Caki2 (cell line): ENCODE results near the gene LHFPL2. TPM values are rescaled to one million over a fixed set of nuclear protein-coding genes. Genes with fewer than 3 reads are reported as not detected.
A peak's percentile ranks its signal among the peaks of the same experiment; 100 is the strongest.

Source experiments
- DNase-seq: peaks from one replicate; pipeline ENCODE4 v3.0.0-alpha.2; 2015; ENCODE audit warnings: low read depth
- in situ Hi-C: cut with HindIII; loops from 2 replicates; pipeline ENCODE4 v1.10.0; 2016; ENCODE audit warnings: low sequenced_read_pairs, low pct_unique_long_range_greater_than_20kb, mixed read lengths
- total RNA-seq: library from RNA; depleted of rRNA; stranded (reverse); fragments of >200 nt; shearing (Covaris generic); gene quantifications from 2 replicates; pipeline ENCODE4 v1.2.3, GENCODE V29; 2014; ENCODE audit warnings: low replicate concordance

Gene LHFPL2
- total RNA-seq, 1 experiment from 2014 or later: 62.5 TPM

DNA sequence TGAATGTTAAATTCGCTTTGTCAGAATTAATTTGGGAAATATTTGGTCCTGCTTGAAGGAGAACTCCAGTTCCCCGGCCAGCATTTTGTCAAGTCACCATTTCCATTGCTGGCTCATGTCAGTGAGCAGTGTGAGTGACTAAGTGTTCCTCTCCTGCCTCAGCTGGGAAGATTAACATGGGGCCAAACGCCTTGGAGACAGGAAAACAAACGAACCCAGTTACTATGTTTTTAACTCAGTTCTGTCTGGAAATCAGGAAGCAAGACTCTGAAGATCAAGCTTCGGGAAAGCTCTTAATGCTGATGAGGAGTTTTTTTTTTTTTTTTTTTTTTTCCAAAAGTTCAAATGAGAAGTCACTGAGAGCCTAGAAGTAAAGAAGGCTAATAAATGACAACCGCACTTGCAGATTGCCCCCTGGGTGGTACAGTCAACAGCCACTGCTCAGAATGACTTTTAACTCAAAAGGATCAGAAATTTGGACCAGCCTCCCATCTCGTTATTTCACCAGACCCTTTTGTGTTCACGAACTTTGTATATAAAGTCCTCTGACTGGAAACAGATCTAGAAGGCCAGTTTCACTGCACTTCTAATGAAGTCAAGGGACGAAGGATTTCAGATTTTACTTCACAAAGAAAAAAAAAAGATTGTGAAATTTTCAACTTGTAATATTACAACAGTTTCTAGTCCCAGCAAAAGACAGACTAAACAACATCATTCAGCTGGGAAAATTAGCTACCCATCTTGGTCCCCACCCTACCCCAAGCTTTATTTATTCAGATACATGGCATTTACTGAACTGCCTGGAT lies 121.3 kb downstream of the LHFPL2 start:
- in situ Hi-C loops: no loop called here
- peak; percentile 91 for DNase-seq

DNA sequence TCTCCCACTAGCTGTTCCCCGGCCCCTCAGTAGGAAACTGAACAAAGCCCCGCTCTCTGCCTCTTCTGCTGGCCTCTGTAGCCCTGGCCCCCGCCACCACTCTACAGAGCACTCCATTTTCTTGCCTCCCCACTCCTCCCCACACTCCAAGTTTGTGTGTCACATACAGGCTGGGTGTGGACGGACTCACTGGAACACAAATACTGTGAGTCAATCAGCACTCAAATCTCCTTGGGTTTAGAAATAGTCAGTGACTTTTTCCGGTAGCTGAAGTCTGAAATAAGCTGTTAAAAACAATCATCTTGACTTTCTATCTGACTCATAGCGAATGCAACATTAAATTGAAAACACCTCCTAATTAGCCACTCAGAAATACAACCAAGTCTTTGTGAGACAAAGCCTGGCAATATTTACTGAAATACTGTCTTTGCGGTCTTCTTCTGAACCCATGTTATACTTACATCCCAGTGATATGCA lies 122.5 kb downstream of the LHFPL2 start:
- DNase-seq: no peak
- in situ Hi-C loops: no loop called here

DNA sequence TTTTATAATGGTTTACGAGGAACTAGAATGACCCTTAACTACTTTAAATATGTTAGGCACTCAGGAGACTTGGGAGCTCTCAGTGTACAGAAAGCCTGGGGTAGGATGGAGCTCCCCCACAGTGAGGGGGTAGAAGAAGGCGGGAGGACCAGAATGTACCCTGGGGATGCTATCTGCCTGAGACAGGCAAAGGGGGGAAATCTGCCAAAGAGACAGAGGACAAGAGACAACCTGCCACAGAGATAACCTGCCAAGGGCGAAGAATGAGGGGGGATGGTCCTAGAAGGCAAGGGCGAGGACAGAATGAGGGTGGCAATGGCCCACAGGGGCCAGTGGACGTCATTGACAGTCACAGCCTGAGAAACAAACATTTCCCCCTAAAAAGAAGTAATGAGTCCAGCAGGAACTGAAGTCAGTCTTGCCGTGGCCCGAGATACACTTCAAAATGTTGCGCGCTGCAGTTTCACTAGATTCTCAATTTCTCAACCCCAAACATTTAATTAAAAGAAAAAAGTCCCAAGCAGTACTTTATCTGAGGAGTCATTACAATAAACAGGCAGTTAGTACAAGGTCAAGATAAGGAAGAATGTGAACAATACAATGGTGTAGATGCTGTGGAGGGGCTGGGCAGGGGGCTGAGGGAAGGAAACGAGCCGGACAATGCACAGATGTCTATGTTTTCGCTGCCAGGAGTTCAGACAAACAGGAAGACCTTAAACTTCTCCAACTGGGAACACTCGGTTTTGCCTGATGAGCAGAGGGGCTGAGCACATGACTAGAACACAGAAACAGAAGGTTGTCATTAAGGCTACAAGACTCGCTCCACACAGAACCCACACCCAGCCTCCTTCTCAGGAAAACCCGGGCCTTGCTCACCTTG lies 125.0 kb downstream of the LHFPL2 start:
- DNase-seq: no peak
- in situ Hi-C loops: no loop called here

DNA sequence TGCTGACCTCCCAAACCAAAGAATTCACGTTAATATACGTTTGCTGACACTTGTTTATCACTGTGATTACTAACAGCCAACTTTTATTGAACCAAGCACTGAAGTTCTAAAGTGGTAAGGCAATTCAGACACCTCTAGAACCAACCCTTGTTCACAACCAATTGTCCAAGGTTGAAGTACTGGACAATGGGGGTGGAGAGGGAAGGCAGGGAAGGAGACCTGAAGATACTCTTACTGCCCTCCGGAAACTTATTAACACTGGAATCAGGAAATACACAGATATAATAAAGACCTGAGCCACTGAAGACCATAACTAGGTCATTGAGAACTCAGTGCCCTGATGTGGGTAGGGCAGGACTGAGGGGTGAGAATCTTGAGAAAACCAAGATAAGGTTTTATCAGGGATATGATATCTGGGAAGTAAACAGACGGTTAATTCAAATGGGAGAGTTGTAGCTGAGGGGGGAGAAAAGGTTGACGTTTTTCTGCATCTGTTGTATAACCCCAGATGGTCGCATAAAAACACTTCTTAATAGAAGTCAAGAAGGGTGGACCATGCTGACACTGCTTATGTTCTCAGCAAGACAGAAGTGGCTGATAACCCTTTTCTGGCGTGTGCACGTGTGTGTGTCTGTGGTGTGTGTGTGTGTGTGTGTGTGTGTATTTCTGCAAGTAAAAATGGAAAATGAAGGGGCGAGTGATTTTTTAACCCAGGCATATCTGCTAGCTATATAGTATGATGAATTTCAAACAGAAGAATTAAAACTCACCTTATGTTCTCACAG lies 125.9 kb downstream of the LHFPL2 start:
- in situ Hi-C loops: no loop called here

DNA sequence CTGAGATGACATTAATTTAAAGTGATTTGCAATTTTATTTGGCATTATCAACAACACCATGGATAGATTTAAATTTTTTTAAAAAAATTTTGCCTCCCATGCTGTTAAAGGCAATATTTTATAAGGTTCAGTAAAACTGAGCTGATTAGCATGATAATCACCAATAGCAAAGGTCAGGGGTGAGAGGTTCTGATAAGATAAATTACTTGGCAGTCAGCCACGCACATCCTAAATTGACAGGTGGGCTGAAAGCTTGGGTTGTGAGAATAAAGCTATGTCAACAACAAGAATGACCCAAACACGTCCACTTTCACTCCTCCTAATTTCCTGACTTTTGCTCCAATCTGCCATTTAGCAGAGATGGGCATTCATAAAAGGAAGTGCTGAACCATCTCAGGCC lies 127.1 kb downstream of the LHFPL2 start:
- DNase-seq: no peak
- in situ Hi-C loops: no loop called here

More for the DNA sequence above, 125.9 kb downstream of the LHFPL2 start:
- no peak for DNase-seq

DNA sequence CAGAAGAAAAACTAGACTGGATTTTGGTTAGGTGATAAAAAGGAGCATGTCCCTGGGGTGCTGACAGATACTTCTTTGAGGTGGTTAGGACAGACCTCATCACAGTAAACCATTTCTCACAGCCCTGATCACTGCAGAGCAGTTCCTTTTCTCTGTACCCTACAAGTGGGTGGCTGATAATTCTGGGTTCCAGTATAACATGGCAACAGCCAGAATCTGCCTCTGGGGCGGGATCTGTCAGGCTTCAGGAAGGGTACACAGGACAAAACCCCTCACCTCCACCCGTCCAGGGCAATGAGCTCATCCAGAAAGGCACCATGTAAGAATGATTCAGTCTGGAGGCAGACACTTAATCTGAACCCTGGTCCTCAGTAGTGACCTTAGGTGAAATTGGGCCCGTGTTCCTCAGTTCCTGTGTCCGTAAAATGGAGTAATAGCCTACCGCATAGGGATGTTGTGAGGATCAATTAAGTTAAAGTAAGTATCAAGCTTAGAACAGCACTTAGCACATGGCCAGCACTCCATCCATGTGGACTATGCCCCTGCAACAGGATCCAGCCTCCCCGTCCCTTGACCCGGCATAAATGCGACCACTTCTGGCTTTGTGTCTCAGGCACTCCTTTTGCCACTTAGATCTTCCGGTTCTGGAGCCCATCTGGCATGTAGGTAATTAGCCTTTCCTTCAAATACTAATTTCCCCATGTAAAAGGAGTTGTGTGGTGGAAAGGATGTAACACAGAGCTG lies 129.2 kb downstream of the LHFPL2 start:
- DNase-seq: no peak
- in situ Hi-C loops: no loop called here

DNA sequence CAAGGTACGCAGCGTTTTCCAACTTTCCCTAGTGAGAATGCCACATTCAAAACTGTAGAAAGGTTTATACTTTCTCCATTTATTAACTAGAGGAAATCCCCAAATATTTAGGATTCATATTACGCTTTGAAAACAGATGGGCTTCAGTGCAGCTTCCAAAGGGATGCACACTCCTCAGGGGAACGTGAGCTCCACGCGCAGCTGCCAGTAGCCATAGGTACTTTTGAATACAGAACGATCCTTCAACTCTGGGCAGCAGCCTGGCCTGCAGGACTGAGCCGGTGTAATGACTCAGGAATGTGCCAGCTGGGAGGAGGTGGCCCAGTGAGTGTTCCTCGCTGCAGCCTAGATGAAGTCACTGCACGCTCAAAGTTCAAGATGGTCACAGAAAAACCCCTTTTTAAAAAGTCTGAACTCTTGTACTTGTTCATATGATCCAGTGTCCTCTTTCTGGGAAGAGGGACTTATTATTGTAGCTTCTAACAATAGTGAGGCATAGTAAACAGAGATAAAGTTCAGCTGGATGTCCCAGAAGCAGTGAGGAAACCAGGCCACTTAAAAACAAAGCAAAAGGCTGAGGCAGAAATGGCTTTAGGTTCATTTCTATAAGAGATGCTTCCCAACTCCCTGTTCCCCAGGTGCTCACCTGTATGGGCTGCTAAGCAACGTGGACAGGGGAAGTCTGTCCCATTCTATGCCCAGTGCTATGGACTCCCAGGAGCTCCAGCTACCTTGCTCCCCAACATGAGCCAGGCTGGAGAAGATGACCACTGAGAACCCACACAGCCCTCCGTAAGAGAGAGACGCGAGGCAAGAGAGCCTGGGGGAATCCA lies 130.0 kb downstream of the LHFPL2 start:
- in situ Hi-C loops: no loop called here
- peak; percentile 75 for DNase-seq

DNA sequence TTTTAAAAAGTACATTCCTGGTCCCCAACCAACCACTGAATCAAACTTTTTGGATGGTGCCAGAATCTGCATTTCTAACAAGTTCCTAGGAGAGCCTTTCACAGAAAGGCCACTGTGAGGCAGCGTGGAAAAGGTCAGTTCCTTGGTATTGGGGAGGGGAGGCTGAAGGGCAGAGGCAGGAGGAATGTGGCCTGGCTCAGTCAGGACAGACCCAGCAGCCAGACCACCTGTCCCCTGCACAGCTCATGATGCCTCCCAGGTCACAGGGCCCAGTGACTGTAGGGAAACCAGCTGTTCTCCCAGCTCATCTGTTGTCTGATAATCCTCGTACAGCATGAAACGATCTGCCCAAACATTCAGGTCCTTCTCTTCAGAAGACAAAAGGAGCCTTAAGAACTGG lies 132.9 kb downstream of the LHFPL2 start:
- in situ Hi-C loops: no loop called here
- no peak for DNase-seq

DNA sequence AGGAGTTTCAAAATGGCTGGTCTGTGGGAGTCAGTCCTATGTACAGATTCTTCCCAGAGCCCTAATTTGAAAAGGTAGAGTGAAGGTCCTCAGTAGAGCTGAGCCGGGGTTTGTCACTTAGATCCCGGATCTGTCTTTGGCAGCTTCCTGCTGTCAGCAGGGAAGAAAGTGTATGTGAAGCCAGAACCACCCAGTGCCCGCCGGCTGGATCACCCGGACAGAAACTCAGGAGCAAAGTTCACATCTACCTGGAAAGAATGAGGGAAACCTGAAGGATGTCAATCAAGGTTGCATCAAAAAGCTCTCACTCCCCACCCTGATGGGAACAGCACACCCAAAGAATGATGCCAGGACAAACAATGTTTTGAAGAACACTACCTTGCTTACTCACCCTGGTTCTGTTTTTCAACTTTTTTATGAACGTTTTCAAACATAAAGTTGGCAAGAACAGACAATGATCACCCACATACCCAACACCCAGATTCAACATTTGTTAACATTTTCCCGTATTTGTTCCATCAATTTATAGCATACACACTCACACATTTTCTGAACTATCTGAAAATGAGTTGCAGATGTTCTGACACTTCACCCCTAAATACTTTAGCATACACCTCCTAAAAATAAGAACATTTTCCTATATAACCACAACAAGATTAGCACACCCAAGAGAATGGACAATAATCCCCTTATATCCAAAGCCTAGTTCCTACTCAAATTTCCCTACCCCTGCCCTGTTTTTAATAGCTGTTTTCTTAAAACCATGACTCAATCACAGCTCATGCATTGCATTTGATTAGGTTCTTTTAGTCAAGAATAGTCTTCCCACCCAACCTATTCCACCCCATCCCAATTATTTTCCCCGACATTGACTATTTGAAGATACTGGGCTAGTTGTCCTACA lies 133.9 kb downstream of the LHFPL2 start:
- in situ Hi-C loops: no loop called here
- no peak for DNase-seq

DNA sequence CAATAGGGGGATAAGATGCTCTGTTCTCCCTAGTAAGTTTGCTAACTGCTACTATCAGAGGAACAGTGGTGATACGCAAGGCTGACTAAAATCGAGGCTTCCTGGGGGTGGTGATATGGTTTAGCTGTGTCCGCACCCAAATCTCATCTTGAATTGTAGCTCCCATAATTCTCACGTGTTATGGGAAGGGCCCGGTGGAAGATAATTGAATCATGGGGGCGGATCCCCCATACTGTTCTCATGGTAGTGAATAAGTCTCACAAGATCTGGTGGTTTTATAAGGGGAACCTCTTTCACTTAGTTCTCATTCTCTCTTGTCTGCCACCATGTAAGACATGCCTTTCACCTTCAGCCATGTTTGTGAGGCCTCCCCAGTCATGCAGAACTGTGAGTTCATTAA lies 135.1 kb downstream of the LHFPL2 start:
- DNase-seq: no peak
- in situ Hi-C loops: no loop called here

DNA sequence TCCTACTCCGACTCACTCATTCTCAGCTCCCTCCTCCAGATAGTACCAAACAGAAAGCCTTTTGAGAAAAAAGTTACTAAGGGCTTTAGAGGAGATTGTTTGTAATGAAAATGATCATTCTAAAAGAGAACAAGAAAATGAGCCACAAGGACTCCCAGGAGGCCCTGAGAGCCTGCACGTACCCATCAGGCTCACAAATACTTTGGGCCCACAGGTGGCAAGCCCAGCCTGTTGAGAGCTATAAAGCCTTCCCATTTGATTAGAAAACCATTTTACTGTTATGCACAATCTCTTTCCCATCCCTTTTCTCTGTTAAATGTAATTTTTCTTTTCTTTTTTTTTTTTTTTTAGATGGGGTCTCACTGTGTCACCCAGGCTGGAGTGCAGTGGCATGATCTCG lies 136.1 kb downstream of the LHFPL2 start:
- in situ Hi-C loops: no loop called here
- DNase-seq: no peak

DNA sequence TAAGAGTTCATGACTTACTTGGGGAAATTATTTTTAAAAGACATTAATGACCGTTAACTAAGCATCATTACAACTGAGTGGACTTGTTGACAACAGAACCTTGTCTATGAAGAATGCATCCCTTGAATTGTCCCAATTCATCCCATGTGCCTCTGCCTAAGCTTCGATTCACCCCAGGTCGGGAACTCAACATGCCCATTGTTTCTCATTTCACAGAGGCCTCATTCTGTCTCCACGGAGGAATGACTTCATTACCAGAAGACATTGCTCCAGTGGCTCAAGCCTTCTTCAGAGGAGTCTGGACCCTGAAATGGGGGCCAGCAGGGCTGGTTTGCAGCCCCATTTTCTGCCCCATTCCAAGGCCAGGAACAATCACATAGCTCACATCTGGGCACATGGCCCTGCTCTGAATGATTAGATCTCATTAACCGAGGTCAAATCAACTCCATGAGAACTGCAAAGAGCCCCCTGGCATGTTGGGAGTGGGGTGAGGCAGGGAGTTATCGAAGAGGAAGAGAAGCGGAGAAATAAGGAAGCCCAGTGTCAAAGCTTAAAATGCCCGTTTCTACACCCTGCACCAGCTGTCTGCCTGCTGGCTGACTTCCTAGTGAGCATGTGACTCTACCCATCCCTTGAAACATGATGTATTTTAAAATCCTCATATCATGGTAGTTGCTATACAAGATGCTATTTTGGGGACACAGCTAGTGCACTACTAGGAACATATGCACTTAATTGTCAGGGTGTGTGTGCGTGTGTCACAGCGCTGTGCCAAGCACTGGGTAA lies 137.3 kb downstream of the LHFPL2 start:
- in situ Hi-C loops: no loop called here
- no peak for DNase-seq

DNA sequence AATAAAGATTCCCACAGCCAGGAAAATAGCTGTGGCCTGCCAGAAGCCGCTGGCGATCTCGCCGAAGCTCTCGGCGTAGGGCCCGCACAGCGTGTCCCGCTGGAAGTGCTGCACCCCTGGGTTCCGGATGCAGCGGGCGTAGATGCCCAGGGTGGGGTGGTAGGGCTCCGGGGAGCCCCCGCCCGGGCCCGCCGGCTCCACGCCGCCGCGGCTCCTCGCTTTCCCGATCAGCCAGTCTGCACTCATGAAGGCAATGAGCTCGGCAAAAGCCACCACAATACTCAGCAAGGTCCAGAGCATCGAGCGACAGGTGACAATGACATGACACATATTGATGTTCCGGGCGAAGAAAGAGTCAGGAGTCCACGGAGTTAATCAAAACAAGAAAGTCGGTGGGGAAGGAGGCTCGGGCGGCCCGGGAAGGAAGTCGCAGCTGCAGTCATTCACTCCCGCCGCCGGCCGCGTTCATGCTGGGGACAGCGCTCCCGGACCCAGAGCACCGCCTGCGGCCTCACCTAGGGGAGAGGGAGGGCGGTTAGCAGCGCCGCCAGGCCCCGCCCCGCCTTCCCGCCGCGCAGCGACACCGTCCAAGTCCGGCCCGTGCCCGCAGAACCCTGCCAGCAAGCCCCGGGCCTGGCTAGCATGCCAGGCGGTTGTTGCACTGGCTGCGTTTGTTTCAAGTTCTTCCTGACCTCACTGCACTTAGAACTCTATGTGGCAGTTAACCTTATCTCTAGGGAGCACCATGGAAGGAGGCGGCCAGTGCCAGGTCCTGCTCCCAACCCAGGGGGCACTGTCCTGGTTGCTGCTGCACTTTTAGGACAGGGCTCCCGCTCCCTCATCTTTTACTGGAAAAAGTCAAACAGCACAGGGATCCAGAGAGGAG lies 138.4 kb downstream of the LHFPL2 start:
- DNase-seq: no peak
- in situ Hi-C loops: no loop called here

DNA sequence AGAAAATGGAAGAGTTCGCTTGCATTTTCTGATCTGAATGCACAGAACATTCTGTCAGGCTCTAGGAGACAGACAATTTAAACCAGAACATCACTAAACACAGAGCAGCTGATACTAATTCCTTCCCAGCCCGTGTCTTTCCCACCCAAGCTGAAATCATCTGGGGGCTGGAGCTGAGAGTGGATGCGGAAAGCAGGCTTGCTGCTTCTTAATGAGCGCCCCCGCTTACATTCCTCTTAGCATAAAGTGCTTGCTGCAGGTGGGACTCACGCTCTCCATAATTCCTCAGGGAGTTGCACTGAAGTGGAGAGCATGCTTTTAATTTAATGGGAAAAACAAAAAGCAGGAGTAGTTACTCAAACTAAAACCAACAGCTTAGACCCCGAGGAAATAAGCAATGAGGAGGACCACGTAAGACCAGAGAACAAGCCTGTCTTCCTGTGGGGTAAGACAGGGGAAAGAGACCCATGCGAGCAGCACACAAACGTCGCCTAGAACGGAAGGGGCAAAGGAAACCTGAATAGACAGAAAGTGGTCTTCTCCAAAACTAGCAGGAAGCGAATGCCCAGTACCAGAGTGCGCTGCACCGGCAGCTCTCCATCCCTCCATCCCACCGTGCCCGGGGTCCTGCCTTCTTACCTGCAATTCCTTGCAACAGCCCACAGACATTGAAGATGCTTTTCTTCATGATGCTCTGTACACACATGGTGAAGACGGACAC lies 139.3 kb downstream of the LHFPL2 start:
- no peak for DNase-seq
- in situ Hi-C loops: no loop called here
